HepG2 (cell line): ENCODE measurements around the gene NOSTRIN.

ENCODE experiments used
- EZH2 ChIP-seq: conservative IDR thresholded peaks from 2 replicates; pipeline ENCODE4 v1.6.1; 2012; ENCODE audit warnings: mild to moderate bottlenecking, low read depth, low read length, moderate library complexity
- JUND ChIP-seq: sonication (generic); formaldehyde crosslinking; IDR thresholded peaks from 2 replicates; pipeline ENCODE4 v1.8.0; 2022; ENCODE audit warnings: mild to moderate bottlenecking, missing genetic modification reagents
- MZF1 ChIP-seq: sonication (generic); formaldehyde crosslinking; IDR thresholded peaks from 2 replicates; pipeline ENCODE4 v1.8.1; 2023; ENCODE audit warnings: mild to moderate bottlenecking, missing genetic modification reagents, borderline replicate concordance
- POLR2A ChIP-seq, 2 experiments: IDR thresholded peaks; 2 replicates each; pipeline ENCODE4 v1.6.1; 2011; ENCODE audit warnings: low read depth in 2 of 2, low read length in 2 of 2, mild to moderate bottlenecking in 1 of 2, moderate library complexity in 1 of 2; ENCODE audit not compliant: insufficient read depth in 1 of 2
- PRDM15 ChIP-seq: sonication (generic); formaldehyde crosslinking; IDR thresholded peaks from 2 replicates; pipeline ENCODE4 v1.4.0; 2020; ENCODE audit warnings: missing genetic modification reagents
- TF ChIP-seq, protein P1 (sequence below): sonication (generic); formaldehyde crosslinking; IDR thresholded peaks from 2 replicates; pipeline ENCODE4 v1.8.1; 2022; ENCODE audit warnings: mild to moderate bottlenecking, missing genetic modification reagents
- TF ChIP-seq, protein P2 (sequence below): sonication (generic); formaldehyde crosslinking; IDR thresholded peaks from 2 replicates; pipeline ENCODE4 v1.4.0; 2020; ENCODE audit warnings: mild to moderate bottlenecking, missing genetic modification reagents

DNA sequence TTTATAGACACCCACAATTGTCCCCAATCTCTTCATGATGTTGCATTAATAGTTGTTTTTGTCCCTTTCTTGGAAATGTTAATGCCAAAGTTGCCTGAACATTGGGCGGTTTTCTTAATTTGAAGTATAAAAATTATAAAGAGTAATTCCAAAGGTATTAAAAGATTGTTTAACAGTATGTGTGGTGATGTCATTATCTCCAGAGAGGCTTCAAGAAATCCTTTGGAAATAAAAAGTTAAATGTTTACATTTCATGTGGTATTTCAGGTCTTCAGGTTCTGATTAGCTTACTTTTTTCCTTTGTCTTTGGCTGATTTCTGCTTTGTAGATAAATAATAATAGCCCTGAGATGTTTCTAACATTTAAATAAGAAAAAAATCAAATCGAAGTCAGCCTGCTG lies 29.3 kb upstream of the NOSTRIN start:
- TF ChIP-seq JUND (CRISPR knock-in tag) (no peak), PRDM15 (CRISPR knock-in tag) (no peak), EZH2 (no peak), MZF1 (CRISPR knock-in tag) (no peak), POLR2A (IDR thresholded peaks at IDR 0.05; ENCODE audit: insufficient read depth in 1 of 2, low read depth in 2 of 2, low read length in 2 of 2) (no peak)
- TF ChIP-seq, protein P1, sequence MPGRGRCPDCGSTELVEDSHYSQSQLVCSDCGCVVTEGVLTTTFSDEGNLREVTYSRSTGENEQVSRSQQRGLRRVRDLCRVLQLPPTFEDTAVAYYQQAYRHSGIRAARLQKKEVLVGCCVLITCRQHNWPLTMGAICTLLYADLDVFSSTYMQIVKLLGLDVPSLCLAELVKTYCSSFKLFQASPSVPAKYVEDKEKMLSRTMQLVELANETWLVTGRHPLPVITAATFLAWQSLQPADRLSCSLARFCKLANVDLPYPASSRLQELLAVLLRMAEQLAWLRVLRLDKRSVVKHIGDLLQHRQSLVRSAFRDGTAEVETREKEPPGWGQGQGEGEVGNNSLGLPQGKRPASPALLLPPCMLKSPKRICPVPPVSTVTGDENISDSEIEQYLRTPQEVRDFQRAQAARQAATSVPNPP (CRISPR knock-in tag): no peak
- TF ChIP-seq, protein P2, sequence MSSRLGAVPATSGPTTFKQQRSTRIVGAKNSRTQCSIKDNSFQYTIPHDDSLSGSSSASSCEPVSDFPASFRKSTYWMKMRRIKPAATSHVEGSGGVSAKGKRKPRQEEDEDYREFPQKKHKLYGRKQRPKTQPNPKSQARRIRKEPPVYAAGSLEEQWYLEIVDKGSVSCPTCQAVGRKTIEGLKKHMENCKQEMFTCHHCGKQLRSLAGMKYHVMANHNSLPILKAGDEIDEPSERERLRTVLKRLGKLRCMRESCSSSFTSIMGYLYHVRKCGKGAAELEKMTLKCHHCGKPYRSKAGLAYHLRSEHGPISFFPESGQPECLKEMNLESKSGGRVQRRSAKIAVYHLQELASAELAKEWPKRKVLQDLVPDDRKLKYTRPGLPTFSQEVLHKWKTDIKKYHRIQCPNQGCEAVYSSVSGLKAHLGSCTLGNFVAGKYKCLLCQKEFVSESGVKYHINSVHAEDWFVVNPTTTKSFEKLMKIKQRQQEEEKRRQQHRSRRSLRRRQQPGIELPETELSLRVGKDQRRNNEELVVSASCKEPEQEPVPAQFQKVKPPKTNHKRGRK: no peak
